ENCODE data around the gene ENTPD2. TPM values are rescaled to one million over a fixed set of nuclear protein-coding genes. Genes with fewer than 3 reads are reported as not detected.

The ENTPD2 gene
- total and polyA plus RNA-seq, 2 donors (not counting 1 experiment from before 2014, with no cell fraction given) = not detected

GRCh38 chr9:137103206-137103999, 49.5 kb upstream of the ENTPD2 start:
- no peak overlapping the region for H3K4me3 Mint-ChIP-seq
- no peak overlapping the region for H3K27ac Mint-ChIP-seq
- intact Hi-C loops (cut with micrococcal nuclease) = no loop called here
- ChIA-PET POLR2A (no interaction called here), CTCF (no interaction called here)
- WGBS (ENCODE audit: insufficient coverage) = 94% methylated on average over 37 of the region's 37 CpGs
- H3K9me3 Mint-ChIP-seq (ENCODE audit: insufficient read depth) = no peaks in the 10 kb centered on the region
- Histone ChIP-seq H3K79me2 (ENCODE audit: control insufficient read depth, insufficient read depth, low read length) (peaks cover 11% of the 10 kb centered on the region), H2AFZ (ENCODE audit: insufficient read depth, low read depth, low read length, poor library complexity, severe bottlenecking) (no peak overlapping the region), H3K9ac (ENCODE audit: low read length) (no peak overlapping the region), H3K36me3 (replicated peaks in 1 of 2; ENCODE audit: control extremely low read depth in 1 of 2, control insufficient read depth in 1 of 2, extremely low read depth in 1 of 2, insufficient read depth in 2 of 2, low read length in 1 of 2) (peaks cover 0 to 78% of the 10 kb centered on the region in 2 experiments), H3K27me3 (replicated peaks in 1 of 4; ENCODE audit: control extremely low read depth in 1 of 4, control insufficient read depth in 3 of 4, insufficient read depth in 4 of 4, low read length in 3 of 4) (no peaks in the 10 kb centered on the region), H4K20me1 (ENCODE audit: control insufficient read depth, insufficient read depth, low read length, poor library complexity, severe bottlenecking) (peaks cover 7% of the 10 kb centered on the region), H3K27ac (ENCODE audit: low read length in 2 of 2) (no peak overlapping the region), H3K9me3 (ENCODE audit: control extremely low read depth in 1 of 3, control insufficient read depth in 2 of 3, insufficient read depth in 1 of 3, low read length in 2 of 3) (no peaks in the 10 kb centered on the region), H3K4me2 (replicated peaks; ENCODE audit: low read depth, low read length, poor library complexity, severe bottlenecking) (no peak overlapping the region), H3K4me1 (ENCODE audit: control insufficient read depth in 2 of 2, insufficient read depth in 2 of 2, low read length in 2 of 2) (no peaks in the 10 kb centered on the region), H3K4me3 (ENCODE audit: control extremely low read depth in 1 of 5, extremely low read depth in 1 of 5, insufficient read depth in 1 of 5, low read depth in 2 of 5, low read length in 4 of 5) (no peak overlapping the region)
- ATAC-seq (ENCODE audit: low read depth) (no peak), DNase-seq (no peak)
- no peaks in the 10 kb centered on the region for H3K27me3 Mint-ChIP-seq
- TF ChIP-seq CTCF (IDR thresholded peaks at IDR 0.05) (no peak), EZH2 (IDR thresholded peaks at IDR 0.05; ENCODE audit: borderline replicate concordance, insufficient read depth, low read depth, low read length, poor library complexity, severe bottlenecking) (no peak)
- H3K4me1 Mint-ChIP-seq = no peaks in the 10 kb centered on the region

GRCh38 chr9:137099231-137099630, 45.4 kb upstream of the ENTPD2 start:
- POLR2A ChIA-PET = no interaction called here
- H3K36me3 ChIP-seq (replicated peaks in 1 of 2; ENCODE audit: control extremely low read depth in 1 of 2, control insufficient read depth in 1 of 2, extremely low read depth in 1 of 2, insufficient read depth in 2 of 2, low read length in 1 of 2) = peaks cover 0 to 68% of the 10 kb centered on the region in 2 experiments
- Mint-ChIP-seq H3K27ac (no peak overlapping the region), H3K27me3 (no peaks in the 10 kb centered on the region), H3K9me3 (ENCODE audit: insufficient read depth) (no peaks in the 10 kb centered on the region), H3K4me1 (peaks cover 6% of the 10 kb centered on the region), H3K4me3 (no peak overlapping the region)
- no peak overlapping the region for H3K4me3 ChIP-seq (ENCODE audit: control extremely low read depth in 1 of 5, extremely low read depth in 1 of 5, insufficient read depth in 1 of 5, low read depth in 2 of 5, low read length in 4 of 5)
- H3K4me1 ChIP-seq (ENCODE audit: control insufficient read depth in 2 of 2, insufficient read depth in 2 of 2, low read length in 2 of 2) = peaks cover 0 to 12% of the 10 kb centered on the region in 2 donors
- H3K79me2 ChIP-seq (ENCODE audit: control insufficient read depth, insufficient read depth, low read length) = no peaks in the 10 kb centered on the region
- ATAC-seq (ENCODE audit: low read depth) (no peak), DNase-seq (no peak)
- H4K20me1 ChIP-seq (ENCODE audit: control insufficient read depth, insufficient read depth, low read length, poor library complexity, severe bottlenecking) = peaks cover 5% of the 10 kb centered on the region
- WGBS (ENCODE audit: insufficient coverage) = 95% methylated on average over 14 of the region's 14 CpGs
- CTCF ChIA-PET = no interaction called here
- no peak for TF ChIP-seq EZH2 (IDR thresholded peaks at IDR 0.05; ENCODE audit: borderline replicate concordance, insufficient read depth, low read depth, low read length, poor library complexity, severe bottlenecking)
- no peak for TF ChIP-seq CTCF (IDR thresholded peaks at IDR 0.05)
- no peak overlapping the region for H3K27ac ChIP-seq (ENCODE audit: low read length in 2 of 2)
- intact Hi-C loops (cut with micrococcal nuclease) = no loop called here
- H3K4me2 ChIP-seq (replicated peaks; ENCODE audit: low read depth, low read length, poor library complexity, severe bottlenecking) = no peak overlapping the region
- H2AFZ ChIP-seq (ENCODE audit: insufficient read depth, low read depth, low read length, poor library complexity, severe bottlenecking) = no peak overlapping the region
- no peaks in the 10 kb centered on the region for H3K27me3 ChIP-seq (replicated peaks in 1 of 4; ENCODE audit: control extremely low read depth in 1 of 4, control insufficient read depth in 3 of 4, insufficient read depth in 4 of 4, low read length in 3 of 4)
- no peaks in the 10 kb centered on the region for H3K9me3 ChIP-seq (ENCODE audit: control extremely low read depth in 1 of 3, control insufficient read depth in 2 of 3, insufficient read depth in 1 of 3, low read length in 2 of 3)
- H3K9ac ChIP-seq (ENCODE audit: low read length) = no peak overlapping the region
